Nephron progenitor cell (in vitro differentiated cells): ENCODE measurements around the gene PTPRD.
A peak's percentile ranks its signal among the peaks of the same experiment; 100 is the strongest.

ENCODE experiments used
- DNase-seq: peaks from one replicate; pipeline ENCODE4 v3.0.0; 2021
- H3K27ac Mint-ChIP-seq: 2 replicates; pipeline ENCODE4 v1.8.0; 2021; ENCODE audit warnings: mild to moderate bottlenecking, moderate library complexity, mixed read lengths
- H3K27me3 Mint-ChIP-seq: 2 replicates; pipeline ENCODE4 v1.8.0; 2021; ENCODE audit warnings: mild to moderate bottlenecking, low read depth, mixed read lengths; ENCODE audit not compliant: poor library complexity
- H3K36me3 Mint-ChIP-seq: 2 replicates; pipeline ENCODE4 v1.8.0; 2021; ENCODE audit warnings: low read depth, mixed read lengths
- H3K4me1 Mint-ChIP-seq: 2 replicates; pipeline ENCODE4 v1.8.0; 2021; ENCODE audit warnings: mixed read lengths
- H3K4me3 Mint-ChIP-seq: 2 replicates; pipeline ENCODE4 v1.8.0; 2021; ENCODE audit warnings: mild to moderate bottlenecking, moderate library complexity, mixed read lengths
- H3K9me3 Mint-ChIP-seq: 2 replicates; pipeline ENCODE4 v1.8.0; 2021; ENCODE audit warnings: mild to moderate bottlenecking, moderate library complexity, mixed read lengths
- TF ChIP-seq, protein P1 (sequence below): fragments of 200-600 bp; sonication (generic); IDR thresholded peaks from 2 replicates; pipeline ENCODE4 v1.5.0; 2021; ENCODE audit warnings: antibody characterized with exemption

PTPRD gene

DNA sequence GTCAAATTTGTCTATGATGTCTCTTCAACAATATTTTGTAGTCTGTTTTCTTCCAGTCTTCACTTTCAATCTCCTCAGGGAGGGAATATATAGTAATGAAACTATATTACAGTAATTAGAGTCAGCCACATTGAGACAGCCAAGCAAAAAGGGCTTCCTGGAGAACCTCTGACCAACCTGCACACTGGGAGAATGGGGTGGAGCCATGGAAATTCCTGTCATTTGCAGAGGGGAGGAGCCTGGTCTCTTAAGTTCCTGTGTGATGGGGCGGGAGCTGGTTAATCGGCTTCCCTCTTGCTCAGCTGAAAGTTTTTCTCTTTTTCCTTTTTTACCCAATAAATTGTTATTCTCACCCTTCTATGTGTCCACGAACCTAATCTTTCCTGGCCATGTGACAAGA, 1220.0 kb downstream of the PTPRD start:
- TF ChIP-seq, protein P1, sequence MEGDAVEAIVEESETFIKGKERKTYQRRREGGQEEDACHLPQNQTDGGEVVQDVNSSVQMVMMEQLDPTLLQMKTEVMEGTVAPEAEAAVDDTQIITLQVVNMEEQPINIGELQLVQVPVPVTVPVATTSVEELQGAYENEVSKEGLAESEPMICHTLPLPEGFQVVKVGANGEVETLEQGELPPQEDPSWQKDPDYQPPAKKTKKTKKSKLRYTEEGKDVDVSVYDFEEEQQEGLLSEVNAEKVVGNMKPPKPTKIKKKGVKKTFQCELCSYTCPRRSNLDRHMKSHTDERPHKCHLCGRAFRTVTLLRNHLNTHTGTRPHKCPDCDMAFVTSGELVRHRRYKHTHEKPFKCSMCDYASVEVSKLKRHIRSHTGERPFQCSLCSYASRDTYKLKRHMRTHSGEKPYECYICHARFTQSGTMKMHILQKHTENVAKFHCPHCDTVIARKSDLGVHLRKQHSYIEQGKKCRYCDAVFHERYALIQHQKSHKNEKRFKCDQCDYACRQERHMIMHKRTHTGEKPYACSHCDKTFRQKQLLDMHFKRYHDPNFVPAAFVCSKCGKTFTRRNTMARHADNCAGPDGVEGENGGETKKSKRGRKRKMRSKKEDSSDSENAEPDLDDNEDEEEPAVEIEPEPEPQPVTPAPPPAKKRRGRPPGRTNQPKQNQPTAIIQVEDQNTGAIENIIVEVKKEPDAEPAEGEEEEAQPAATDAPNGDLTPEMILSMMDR = no peak
- Mint-ChIP-seq H3K9me3 (no peaks in the 10 kb centered on the region), H3K27me3 (no peaks in the 10 kb centered on the region), H3K36me3 (no peaks in the 10 kb centered on the region), H3K4me3 (no peak overlapping the region), H3K4me1 (no peaks in the 10 kb centered on the region), H3K27ac (no peak overlapping the region)
- DNase-seq = no peak

DNA sequence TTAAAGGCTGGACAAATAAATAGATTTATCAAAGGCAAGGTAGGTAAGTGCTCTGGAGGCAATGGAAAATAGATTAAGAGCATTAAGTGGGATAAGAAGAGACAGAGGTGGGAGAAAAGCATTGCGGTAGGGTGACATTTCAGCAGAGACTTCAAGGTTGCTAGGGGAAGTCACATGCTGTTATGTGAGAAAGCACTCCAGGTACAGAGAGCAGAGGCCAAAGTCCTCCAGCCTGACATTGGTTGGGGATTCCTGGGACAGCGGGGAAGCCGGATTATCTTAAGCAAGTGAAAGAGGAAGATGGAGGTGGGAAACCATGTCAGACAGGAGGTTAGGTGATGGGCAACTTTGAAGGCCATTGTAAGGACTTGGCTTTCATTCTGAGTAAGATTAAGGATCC, 1222.9 kb downstream of the PTPRD start:
- H3K4me1 Mint-ChIP-seq = no peaks in the 10 kb centered on the region
- no peaks in the 10 kb centered on the region for H3K36me3 Mint-ChIP-seq
- TF ChIP-seq, protein P1 = no peak
- H3K9me3 Mint-ChIP-seq = no peaks in the 10 kb centered on the region
- DNase-seq = no peak
- no peaks in the 10 kb centered on the region for H3K27me3 Mint-ChIP-seq
- H3K27ac Mint-ChIP-seq = no peak overlapping the region
- no peak overlapping the region for H3K4me3 Mint-ChIP-seq

DNA sequence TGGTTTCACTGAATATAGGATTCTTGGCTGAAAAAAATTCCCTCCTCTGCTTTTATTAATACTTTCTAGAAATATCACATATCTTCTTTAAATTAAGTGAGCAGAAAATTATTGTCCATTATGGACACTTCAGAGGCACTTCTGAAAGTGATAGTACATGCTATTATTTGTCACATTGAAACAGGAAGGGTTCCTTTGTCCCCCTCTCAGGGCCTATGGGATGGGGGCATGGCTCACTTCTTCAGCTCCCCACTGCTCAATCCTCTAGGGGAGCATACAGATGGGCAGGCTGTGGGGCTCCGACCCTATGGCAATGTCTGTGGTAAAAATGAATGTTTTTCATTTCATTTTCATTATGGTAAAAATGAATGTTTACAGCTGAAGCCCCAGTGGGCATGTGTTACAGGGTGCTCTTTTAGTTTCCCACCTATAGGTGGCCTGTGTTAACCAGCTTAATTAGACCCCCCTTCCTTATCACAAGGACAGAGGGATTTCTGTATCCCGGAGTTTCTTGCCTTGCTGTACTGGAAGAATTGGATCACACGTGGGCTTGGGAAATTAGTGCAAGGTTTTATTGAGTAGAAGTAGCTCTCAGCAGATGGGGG, 1225.2 kb downstream of the PTPRD start:
- no peaks in the 10 kb centered on the region for H3K9me3 Mint-ChIP-seq
- no peak overlapping the region for H3K27ac Mint-ChIP-seq
- no peaks in the 10 kb centered on the region for H3K4me1 Mint-ChIP-seq
- no peak overlapping the region for H3K4me3 Mint-ChIP-seq
- DNase-seq = no peak
- H3K27me3 Mint-ChIP-seq = no peaks in the 10 kb centered on the region
- TF ChIP-seq, protein P1 = no peak
- no peaks in the 10 kb centered on the region for H3K36me3 Mint-ChIP-seq

DNA sequence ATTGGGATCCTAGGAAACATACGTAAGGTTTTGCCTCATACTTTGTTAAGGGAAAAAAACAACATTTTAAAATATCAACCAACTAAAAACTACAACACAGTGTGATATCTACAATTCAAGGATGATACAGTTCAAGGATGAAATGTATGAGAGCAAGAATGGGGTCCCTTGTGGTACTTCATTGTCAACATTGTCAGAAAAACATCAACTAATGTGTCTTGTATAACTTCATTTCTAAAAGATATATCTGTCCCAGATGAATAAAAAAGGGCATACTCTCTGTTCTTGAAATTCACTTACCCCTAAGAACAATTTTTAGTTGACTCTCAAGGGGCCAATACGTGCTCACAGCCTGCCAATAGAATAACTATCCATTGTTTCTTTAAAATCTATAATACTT, 1250.5 kb downstream of the PTPRD start:
- TF ChIP-seq, protein P1 = no peak
- Mint-ChIP-seq H3K9me3 (no peaks in the 10 kb centered on the region), H3K4me3 (no peak overlapping the region), H3K4me1 (no peaks in the 10 kb centered on the region), H3K27me3 (no peaks in the 10 kb centered on the region), H3K27ac (no peak overlapping the region), H3K36me3 (no peaks in the 10 kb centered on the region)
- DNase-seq = no peak

DNA sequence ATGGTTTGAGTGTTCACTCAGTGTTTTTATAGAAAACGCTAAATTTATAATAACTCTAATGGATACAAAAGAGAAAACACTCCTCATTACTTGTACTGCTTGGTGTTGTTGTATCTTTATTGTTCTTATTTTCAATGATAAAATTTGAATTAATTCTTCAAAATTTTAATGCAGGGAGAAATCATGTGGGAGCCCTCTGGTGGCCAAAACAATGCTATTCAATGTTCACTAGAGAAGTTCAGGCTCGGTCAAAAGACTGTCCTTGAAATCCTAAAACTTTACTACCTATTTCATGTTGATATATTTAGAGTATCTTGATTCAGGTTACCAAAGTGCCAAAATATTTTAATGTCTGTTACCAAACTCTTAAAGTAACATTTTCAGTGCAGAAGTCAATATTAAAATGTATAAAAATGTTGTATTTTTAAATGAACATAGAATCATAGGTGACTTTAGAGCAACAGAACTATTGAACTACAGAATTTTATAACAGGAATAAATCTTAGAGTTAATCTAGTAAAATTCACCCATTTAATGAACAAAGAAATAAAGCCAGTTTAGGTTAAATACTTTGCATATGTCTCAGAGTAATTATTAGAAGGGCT, 1259.8 kb downstream of the PTPRD start:
- Mint-ChIP-seq H3K27ac (no peak overlapping the region), H3K4me3 (no peak overlapping the region), H3K36me3 (no peaks in the 10 kb centered on the region), H3K9me3 (no peaks in the 10 kb centered on the region), H3K27me3 (no peaks in the 10 kb centered on the region), H3K4me1 (no peaks in the 10 kb centered on the region)
- DNase-seq = peak; percentile 11
- TF ChIP-seq, protein P1 = peak; percentile 73

DNA sequence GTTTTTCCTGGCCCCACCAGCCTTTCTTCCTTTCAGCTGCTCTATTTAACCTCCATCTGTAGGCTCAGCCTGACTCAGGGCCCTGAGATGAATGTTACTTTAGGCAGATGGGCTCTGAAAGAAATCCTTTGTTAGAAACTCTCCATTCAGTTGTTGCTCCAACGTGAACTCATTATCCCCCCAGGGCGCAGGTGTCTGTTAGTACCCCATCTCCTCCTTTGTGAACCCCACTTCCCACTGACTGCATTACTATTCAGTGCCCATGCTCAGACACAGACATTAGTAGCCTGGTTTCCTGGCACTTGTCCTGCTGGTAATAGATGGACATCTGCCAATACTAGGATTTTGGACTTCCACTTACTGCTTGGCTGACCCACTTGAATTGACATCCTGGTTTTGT, 1271.6 kb downstream of the PTPRD start:
- H3K27me3 Mint-ChIP-seq = peaks cover 3% of the 10 kb centered on the region
- H3K4me1 Mint-ChIP-seq = no peaks in the 10 kb centered on the region
- TF ChIP-seq, protein P1 = no peak
- H3K27ac Mint-ChIP-seq = no peak overlapping the region
- no peak overlapping the region for H3K4me3 Mint-ChIP-seq
- no peaks in the 10 kb centered on the region for H3K36me3 Mint-ChIP-seq
- DNase-seq = no peak
- H3K9me3 Mint-ChIP-seq = no peaks in the 10 kb centered on the region
